ENCODE results near the gene SDCCAG8.

DNA sequence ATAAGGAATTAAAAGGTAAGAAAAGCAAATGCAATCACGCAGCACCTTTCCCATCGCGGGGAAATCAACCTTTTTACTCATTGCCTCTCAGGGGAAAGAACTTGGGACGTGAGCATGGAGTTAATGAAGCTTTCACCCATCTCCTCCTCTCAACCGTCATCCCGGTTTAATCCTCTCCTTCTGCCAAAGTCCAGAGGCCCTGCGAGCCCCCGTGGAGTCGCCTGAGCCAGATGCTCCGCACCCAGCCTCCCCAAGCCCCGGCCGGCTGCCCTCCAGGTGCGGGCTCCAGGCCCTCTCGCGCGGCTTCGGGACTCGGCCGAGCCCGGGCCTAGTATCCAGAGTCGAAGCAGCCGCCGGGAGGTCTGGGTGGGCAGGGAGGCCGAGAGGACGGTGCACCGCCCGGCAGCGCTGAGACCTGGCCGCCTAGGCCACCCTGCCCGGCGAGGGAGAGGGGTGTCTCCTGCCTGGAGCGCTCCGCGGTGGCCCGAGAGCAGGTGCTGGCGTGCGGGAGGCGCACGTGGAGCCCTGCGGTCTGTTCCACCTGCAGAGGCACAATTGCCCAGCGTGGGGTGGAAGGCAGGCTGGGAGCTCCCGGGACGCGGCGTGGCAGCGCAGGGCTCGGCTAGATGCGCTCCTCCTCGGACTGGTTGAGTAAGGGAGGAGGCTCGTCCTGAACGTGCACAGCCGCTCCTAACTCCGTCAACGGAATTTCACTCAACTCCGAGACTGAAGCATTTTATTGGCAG is 218.5 kb downstream of the SDCCAG8 start:
- TF ChIP-seq, protein P1, sequence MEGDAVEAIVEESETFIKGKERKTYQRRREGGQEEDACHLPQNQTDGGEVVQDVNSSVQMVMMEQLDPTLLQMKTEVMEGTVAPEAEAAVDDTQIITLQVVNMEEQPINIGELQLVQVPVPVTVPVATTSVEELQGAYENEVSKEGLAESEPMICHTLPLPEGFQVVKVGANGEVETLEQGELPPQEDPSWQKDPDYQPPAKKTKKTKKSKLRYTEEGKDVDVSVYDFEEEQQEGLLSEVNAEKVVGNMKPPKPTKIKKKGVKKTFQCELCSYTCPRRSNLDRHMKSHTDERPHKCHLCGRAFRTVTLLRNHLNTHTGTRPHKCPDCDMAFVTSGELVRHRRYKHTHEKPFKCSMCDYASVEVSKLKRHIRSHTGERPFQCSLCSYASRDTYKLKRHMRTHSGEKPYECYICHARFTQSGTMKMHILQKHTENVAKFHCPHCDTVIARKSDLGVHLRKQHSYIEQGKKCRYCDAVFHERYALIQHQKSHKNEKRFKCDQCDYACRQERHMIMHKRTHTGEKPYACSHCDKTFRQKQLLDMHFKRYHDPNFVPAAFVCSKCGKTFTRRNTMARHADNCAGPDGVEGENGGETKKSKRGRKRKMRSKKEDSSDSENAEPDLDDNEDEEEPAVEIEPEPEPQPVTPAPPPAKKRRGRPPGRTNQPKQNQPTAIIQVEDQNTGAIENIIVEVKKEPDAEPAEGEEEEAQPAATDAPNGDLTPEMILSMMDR (tag by site-specific recombination; IDR thresholded peaks at IDR 0.05): no peak
- TF ChIP-seq, protein P2, sequence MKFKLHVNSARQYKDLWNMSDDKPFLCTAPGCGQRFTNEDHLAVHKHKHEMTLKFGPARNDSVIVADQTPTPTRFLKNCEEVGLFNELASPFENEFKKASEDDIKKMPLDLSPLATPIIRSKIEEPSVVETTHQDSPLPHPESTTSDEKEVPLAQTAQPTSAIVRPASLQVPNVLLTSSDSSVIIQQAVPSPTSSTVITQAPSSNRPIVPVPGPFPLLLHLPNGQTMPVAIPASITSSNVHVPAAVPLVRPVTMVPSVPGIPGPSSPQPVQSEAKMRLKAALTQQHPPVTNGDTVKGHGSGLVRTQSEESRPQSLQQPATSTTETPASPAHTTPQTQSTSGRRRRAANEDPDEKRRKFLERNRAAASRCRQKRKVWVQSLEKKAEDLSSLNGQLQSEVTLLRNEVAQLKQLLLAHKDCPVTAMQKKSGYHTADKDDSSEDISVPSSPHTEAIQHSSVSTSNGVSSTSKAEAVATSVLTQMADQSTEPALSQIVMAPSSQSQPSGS (tag by site-specific recombination; IDR thresholded peaks at IDR 0.05; ENCODE audit: low read depth): no peak
- no peak for TF ChIP-seq ZNF510 (tag by site-specific recombination; IDR thresholded peaks at IDR 0.05; ENCODE audit: insufficient replicate concordance)
- TF ChIP-seq ZNF837 (tag by site-specific recombination; IDR thresholded peaks at IDR 0.05): no peak
- TF ChIP-seq ZNF707 (tag by site-specific recombination; IDR thresholded peaks at IDR 0.05): no peak
- TF ChIP-seq YY1 (tag by site-specific recombination; IDR thresholded peaks at IDR 0.05): no peak
- TF ChIP-seq, protein P3, sequence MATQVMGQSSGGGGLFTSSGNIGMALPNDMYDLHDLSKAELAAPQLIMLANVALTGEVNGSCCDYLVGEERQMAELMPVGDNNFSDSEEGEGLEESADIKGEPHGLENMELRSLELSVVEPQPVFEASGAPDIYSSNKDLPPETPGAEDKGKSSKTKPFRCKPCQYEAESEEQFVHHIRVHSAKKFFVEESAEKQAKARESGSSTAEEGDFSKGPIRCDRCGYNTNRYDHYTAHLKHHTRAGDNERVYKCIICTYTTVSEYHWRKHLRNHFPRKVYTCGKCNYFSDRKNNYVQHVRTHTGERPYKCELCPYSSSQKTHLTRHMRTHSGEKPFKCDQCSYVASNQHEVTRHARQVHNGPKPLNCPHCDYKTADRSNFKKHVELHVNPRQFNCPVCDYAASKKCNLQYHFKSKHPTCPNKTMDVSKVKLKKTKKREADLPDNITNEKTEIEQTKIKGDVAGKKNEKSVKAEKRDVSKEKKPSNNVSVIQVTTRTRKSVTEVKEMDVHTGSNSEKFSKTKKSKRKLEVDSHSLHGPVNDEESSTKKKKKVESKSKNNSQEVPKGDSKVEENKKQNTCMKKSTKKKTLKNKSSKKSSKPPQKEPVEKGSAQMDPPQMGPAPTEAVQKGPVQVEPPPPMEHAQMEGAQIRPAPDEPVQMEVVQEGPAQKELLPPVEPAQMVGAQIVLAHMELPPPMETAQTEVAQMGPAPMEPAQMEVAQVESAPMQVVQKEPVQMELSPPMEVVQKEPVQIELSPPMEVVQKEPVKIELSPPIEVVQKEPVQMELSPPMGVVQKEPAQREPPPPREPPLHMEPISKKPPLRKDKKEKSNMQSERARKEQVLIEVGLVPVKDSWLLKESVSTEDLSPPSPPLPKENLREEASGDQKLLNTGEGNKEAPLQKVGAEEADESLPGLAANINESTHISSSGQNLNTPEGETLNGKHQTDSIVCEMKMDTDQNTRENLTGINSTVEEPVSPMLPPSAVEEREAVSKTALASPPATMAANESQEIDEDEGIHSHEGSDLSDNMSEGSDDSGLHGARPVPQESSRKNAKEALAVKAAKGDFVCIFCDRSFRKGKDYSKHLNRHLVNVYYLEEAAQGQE (tag by site-specific recombination; IDR thresholded peaks at IDR 0.05): no peak
- TF ChIP-seq ZXDB (tag by site-specific recombination; IDR thresholded peaks at IDR 0.05): no peak
- no peak for TF ChIP-seq ZBTB10 (tag by site-specific recombination; IDR thresholded peaks at IDR 0.05)
- no peak for TF ChIP-seq ZNF239 (tag by site-specific recombination; IDR thresholded peaks at IDR 0.05)

All from HEK293 (cell line).